GM23338 (cell line): ENCODE measurements around the gene MAGEB16. TPM values are rescaled to one million over a fixed set of nuclear protein-coding genes. Genes with fewer than 3 reads are reported as not detected.
A peak's percentile ranks its signal among the peaks of the same experiment; 100 is the strongest.

Experiments used
- ATAC-seq: fragments of 200-7000 bp; cut with Tn5 transposase; 3 replicates; pipeline ENCODE4 v1.9.1; 2020
- DNase-seq: peaks from one replicate; pipeline ENCODE4 v3.0.0-alpha.2; 2015; ENCODE audit warnings: low spot score
- H2AFZ ChIP-seq: fragments of 200-600 bp; sonication (generic); 2 replicates; pipeline ENCODE4 v1.8.0; 2016; ENCODE audit warnings: antibody characterized with exemption, mild to moderate bottlenecking, moderate library complexity
- H3F3A ChIP-seq: fragments of 200-600 bp; sonication (generic); replicated peaks from 2 replicates; pipeline ENCODE4 v1.8.0; 2017; ENCODE audit warnings: antibody characterized with exemption, mixed run types, low read depth
- H3K27ac ChIP-seq: fragments of 200-600 bp; sonication (generic); 2 replicates; pipeline ENCODE4 v1.6.1; 2016; ENCODE audit warnings: low read depth
- H3K27me3 ChIP-seq: fragments of 200-600 bp; sonication (generic); 2 replicates; pipeline ENCODE4 v1.8.0; 2016; ENCODE audit warnings: mild to moderate bottlenecking, mixed run types, moderate library complexity; ENCODE audit not compliant: insufficient read depth
- H3K36me3 ChIP-seq: fragments of 200-600 bp; sonication (generic); 2 replicates; pipeline ENCODE4 v1.8.0; 2016; ENCODE audit warnings: mild to moderate bottlenecking; ENCODE audit not compliant: insufficient read depth
- H3K4me1 ChIP-seq: fragments of 200-600 bp; sonication (generic); 2 replicates; pipeline ENCODE4 v1.8.0; 2016; ENCODE audit warnings: mild to moderate bottlenecking, moderate library complexity; ENCODE audit not compliant: insufficient read depth
- H3K4me2 ChIP-seq: fragments of 200-600 bp; sonication (generic); 2 replicates; pipeline ENCODE4 v1.7.1; 2017; ENCODE audit warnings: mixed run types
- H3K4me3 ChIP-seq: fragments of 200-600 bp; sonication (generic); 2 replicates; pipeline ENCODE4 v1.6.1; 2016; ENCODE audit warnings: mixed run types
- H3K79me2 ChIP-seq: fragments of 200-600 bp; sonication (generic); replicated peaks from 2 replicates; pipeline ENCODE4 v1.8.0; 2017; ENCODE audit warnings: mild to moderate bottlenecking; ENCODE audit not compliant: insufficient read depth
- H3K9me2 ChIP-seq: fragments of 200-600 bp; sonication (generic); 2 replicates; pipeline ENCODE4 v1.8.0; 2017; ENCODE audit not compliant: insufficient read depth
- H4K20me1 ChIP-seq: fragments of 200-600 bp; sonication (generic); replicated peaks from 2 replicates; pipeline ENCODE4 v1.8.0; 2017; ENCODE audit warnings: mild to moderate bottlenecking; ENCODE audit not compliant: insufficient read depth
- H3K27ac Mint-ChIP-seq: 2 replicates; pipeline ENCODE4 v1.8.0; 2020; ENCODE audit warnings: inconsistent platforms, mild to moderate bottlenecking, moderate library complexity, mixed read lengths
- H3K27me3 Mint-ChIP-seq: 3 replicates; pipeline ENCODE4 v1.8.0; 2022; ENCODE audit warnings: low read depth, mild to moderate bottlenecking, moderate library complexity, mixed read lengths, inconsistent platforms; ENCODE audit not compliant: insufficient read depth, poor library complexity
- H3K36me3 Mint-ChIP-seq: 3 replicates; pipeline ENCODE4 v1.8.0; 2021; ENCODE audit warnings: low read depth, mild to moderate bottlenecking, inconsistent platforms, moderate library complexity, mixed read lengths
- H3K4me1 Mint-ChIP-seq: 3 replicates; pipeline ENCODE4 v1.8.0; 2020; ENCODE audit warnings: mild to moderate bottlenecking, inconsistent platforms, mixed read lengths
- H3K4me3 Mint-ChIP-seq: 3 replicates; pipeline ENCODE4 v1.8.0; 2021; ENCODE audit warnings: moderate library complexity, mild to moderate bottlenecking, inconsistent platforms, mixed read lengths
- H3K9me3 Mint-ChIP-seq: 3 replicates; pipeline ENCODE4 v1.8.0; 2020; ENCODE audit warnings: moderate library complexity, mild to moderate bottlenecking, inconsistent platforms, mixed read lengths
- CREB1 ChIP-seq: fragments of 250-450 bp; sonication (Bioruptor Pico); IDR thresholded peaks from 2 replicates; pipeline ENCODE4 v1.5.0; 2020; ENCODE audit warnings: low read depth, mild to moderate bottlenecking, moderate library complexity
- CTCF ChIP-seq, 2 experiments: fragments of 200-600 bp in 1 of 2; sonication (generic) in 1 of 2; conservative IDR thresholded peaks; 2 replicates each; pipeline versions ENCODE4 v1.5.1 to v1.6.1; 2016 to 2017; ENCODE audit warnings: antibody characterized with exemption in 2 of 2, low read depth in 2 of 2, mild to moderate bottlenecking in 2 of 2, moderate library complexity in 1 of 2
- EZH2 ChIP-seq: fragments of 200-600 bp; sonication (generic); IDR thresholded peaks from one replicate; pipeline ENCODE4 v1.8.0; 2017; ENCODE audit warnings: antibody characterized with exemption, mild to moderate bottlenecking, low read depth; ENCODE audit not compliant: unreplicated experiment
- EZH2phosphoT487 ChIP-seq: fragments of 200-600 bp; sonication (generic); IDR thresholded peaks from one replicate; pipeline ENCODE4 v1.8.1; 2018; ENCODE audit warnings: antibody characterized with exemption; ENCODE audit not compliant: unreplicated experiment
- JUNB ChIP-seq: IDR thresholded peaks from one replicate; pipeline ENCODE4 v1.6.1; 2016; ENCODE audit warnings: antibody characterized with exemption; ENCODE audit not compliant: unreplicated experiment
- POLR2AphosphoS5 ChIP-seq: IDR thresholded peaks from 2 replicates; pipeline ENCODE4 v1.6.1; 2016; ENCODE audit warnings: antibody characterized with exemption, low read depth
- REST ChIP-seq: IDR thresholded peaks from one replicate; pipeline ENCODE4 v1.6.1; 2018; ENCODE audit warnings: antibody characterized with exemption; ENCODE audit not compliant: unreplicated experiment
- STAT1 ChIP-seq: IDR thresholded peaks from one replicate; pipeline ENCODE4 v1.6.1; 2016; ENCODE audit warnings: antibody characterized with exemption; ENCODE audit not compliant: unreplicated experiment
- ZNF114 ChIP-seq: fragments of 250-450 bp; sonication (Bioruptor Pico); IDR thresholded peaks from 2 replicates; pipeline ENCODE4 v1.5.0; 2020; ENCODE audit warnings: mild to moderate bottlenecking, moderate library complexity
- polyA plus RNA-seq: library from polyadenylated mRNA; unstranded; fragments of >200 nt; fragmentation: Nextera tagmentation; extraction: Ambion mirVana; gene quantifications from 2 replicates; pipeline ENCODE4 v1.2.1, GENCODE V29; 2016
- total RNA-seq: library from RNA; depleted of rRNA; stranded (reverse); fragments of >200 nt; shearing (Covaris generic); gene quantifications from 2 replicates; pipeline ENCODE4 v1.2.3, GENCODE V29; 2014

Gene MAGEB16
- total and polyA plus RNA-seq, 2 experiments from 2014 or later = 0.42 TPM; not detected in 1

DNA sequence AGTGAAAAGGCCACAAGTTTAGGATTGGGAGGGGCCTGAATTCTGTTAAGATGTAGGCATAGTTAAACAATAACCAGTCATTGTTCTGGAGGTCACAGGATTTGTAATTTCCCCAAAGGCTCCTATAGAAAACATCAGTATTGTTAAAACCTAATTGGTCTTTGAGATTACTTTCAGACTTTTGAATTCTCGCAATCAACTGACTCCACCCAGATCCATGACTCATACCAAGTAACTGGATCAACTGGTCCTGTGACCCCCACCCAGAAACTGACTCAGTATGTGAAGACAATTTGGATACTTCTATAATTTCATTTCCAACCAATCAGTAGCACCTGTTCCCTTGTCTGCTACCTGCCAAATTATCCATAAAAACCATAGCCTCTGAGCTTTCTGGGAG lies 28.4 kb downstream of the MAGEB16 start:
- Histone ChIP-seq H3K9me2 (no peaks in the 10 kb centered on the region), H3K4me2 (no peak overlapping the region), H2AFZ (no peak overlapping the region), H3F3A (no peaks in the 10 kb centered on the region), H3K4me3 (no peak overlapping the region), H3K27ac (no peak overlapping the region), H4K20me1 (no peaks in the 10 kb centered on the region), H3K36me3 (no peaks in the 10 kb centered on the region), H3K4me1 (peaks cover 6% of the 10 kb centered on the region; the same call in 1 of the 2 replicates), H3K79me2 (no peaks in the 10 kb centered on the region), H3K27me3 (no peaks in the 10 kb centered on the region)
- Mint-ChIP-seq H3K27ac (no peak overlapping the region), H3K9me3 (no peaks in the 10 kb centered on the region), H3K4me1 (peaks cover 9% of the 10 kb centered on the region; the same call in 1 of the 3 replicates), H3K27me3 (no peaks in the 10 kb centered on the region), H3K4me3 (no peak overlapping the region), H3K36me3 (no peaks in the 10 kb centered on the region)
- no peak for DNase-seq
- TF ChIP-seq ZNF114 (CRISPR knock-in tag) = no peak
- ATAC-seq = no peak

DNA sequence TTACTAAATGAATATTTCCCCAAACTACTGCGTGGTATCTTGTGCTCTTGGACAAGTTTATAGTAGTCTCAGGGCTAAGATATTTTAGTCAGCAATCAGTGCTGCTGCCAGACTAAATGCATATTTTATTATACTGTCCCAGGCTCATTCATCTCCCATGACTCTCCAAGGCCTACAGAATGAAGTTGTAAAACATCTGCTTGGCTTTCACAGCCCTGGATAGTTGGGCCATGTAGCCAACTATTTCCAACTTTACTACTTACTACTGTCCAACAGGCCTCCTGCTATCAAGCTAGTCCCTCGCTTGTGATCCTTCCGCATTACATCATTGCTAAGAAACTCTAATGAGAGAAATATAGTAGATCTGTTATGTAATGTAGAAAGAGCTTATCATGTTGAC lies 31.4 kb downstream of the MAGEB16 start:
- H3K4me3 ChIP-seq = no peak overlapping the region
- no peak overlapping the region for H3K4me3 Mint-ChIP-seq
- no peaks in the 10 kb centered on the region; the same call in 2 of the 3 replicates for H3K9me3 Mint-ChIP-seq
- no peaks in the 10 kb centered on the region for H3K9me2 ChIP-seq
- H3K4me1 Mint-ChIP-seq = no peaks in the 10 kb centered on the region
- DNase-seq (no peak), ATAC-seq (no peak)
- H3K4me2 ChIP-seq = no peak overlapping the region
- TF ChIP-seq EZH2phosphoT487 = no peak
- TF ChIP-seq CREB1 (CRISPR knock-in tag) = no peak
- no peak for TF ChIP-seq ZNF114 (CRISPR knock-in tag)
- H3K27me3 Mint-ChIP-seq = no peaks in the 10 kb centered on the region
- no peaks in the 10 kb centered on the region for H3K27me3 ChIP-seq
- no peak overlapping the region for H2AFZ ChIP-seq
- H3F3A ChIP-seq = no peaks in the 10 kb centered on the region
- H3K36me3 Mint-ChIP-seq = no peaks in the 10 kb centered on the region
- no peaks in the 10 kb centered on the region for H4K20me1 ChIP-seq
- H3K4me1 ChIP-seq = peaks cover 6% of the 10 kb centered on the region; the same call in 1 of the 2 replicates
- no peak overlapping the region for H3K27ac Mint-ChIP-seq
- no peak overlapping the region for H3K27ac ChIP-seq
- no peaks in the 10 kb centered on the region for H3K79me2 ChIP-seq
- no peaks in the 10 kb centered on the region for H3K36me3 ChIP-seq

GRCh38 chrX:35841872-35842271 lies 43.7 kb downstream of the MAGEB16 start:
- H4K20me1 ChIP-seq = no peaks in the 10 kb centered on the region
- Mint-ChIP-seq H3K4me1 (no peaks in the 10 kb centered on the region; the same call in 2 of the 3 replicates), H3K27ac (no peak overlapping the region), H3K27me3 (no peaks in the 10 kb centered on the region), H3K4me3 (no peak overlapping the region), H3K36me3 (no peaks in the 10 kb centered on the region; the same call in 2 of the 3 replicates), H3K9me3 (peaks cover 3% of the 10 kb centered on the region; the same call in 2 of the 3 replicates)
- no peaks in the 10 kb centered on the region for H3K36me3 ChIP-seq
- H3K4me1 ChIP-seq = no peaks in the 10 kb centered on the region
- no peaks in the 10 kb centered on the region for H3K9me2 ChIP-seq
- H3K27ac ChIP-seq = no peak overlapping the region
- no peak overlapping the region for H3K4me3 ChIP-seq
- DNase-seq = no peak
- TF ChIP-seq ZNF114 (CRISPR knock-in tag) (no peak), JUNB (no peak)
- no peaks in the 10 kb centered on the region for H3K27me3 ChIP-seq
- no peak overlapping the region for H3K4me2 ChIP-seq
- no peaks in the 10 kb centered on the region for H3F3A ChIP-seq
- H2AFZ ChIP-seq = no peak overlapping the region
- no peak for ATAC-seq
- H3K79me2 ChIP-seq = no peaks in the 10 kb centered on the region

DNA sequence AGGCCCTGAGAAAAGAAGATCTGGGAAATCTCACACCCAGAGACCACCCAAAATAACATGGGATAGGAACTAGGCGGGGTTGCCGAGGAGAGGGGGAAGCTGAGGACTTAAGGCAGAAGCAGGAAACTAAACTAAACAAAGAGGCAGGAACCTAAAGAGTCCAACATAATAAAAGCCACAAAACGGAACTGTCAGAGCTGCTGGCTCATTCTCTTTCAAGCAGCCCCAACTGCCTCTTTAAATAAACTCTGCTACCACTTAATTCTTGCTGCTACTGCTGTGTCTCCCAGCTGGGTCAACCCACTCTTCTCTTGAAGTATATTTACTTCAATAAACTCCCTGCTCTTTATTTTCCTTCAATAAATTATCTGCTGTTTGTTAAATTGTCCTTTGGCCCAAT lies 44.5 kb downstream of the MAGEB16 start:
- Histone ChIP-seq H3K4me1 (no peaks in the 10 kb centered on the region), H4K20me1 (no peaks in the 10 kb centered on the region), H3K27me3 (no peaks in the 10 kb centered on the region), H3K79me2 (no peaks in the 10 kb centered on the region), H3K4me2 (no peak overlapping the region), H2AFZ (no peak overlapping the region), H3K27ac (no peak overlapping the region), H3K4me3 (no peak overlapping the region), H3K9me2 (no peaks in the 10 kb centered on the region), H3K36me3 (no peaks in the 10 kb centered on the region), H3F3A (no peaks in the 10 kb centered on the region)
- Mint-ChIP-seq H3K4me3 (no peak overlapping the region), H3K9me3 (peaks cover 3% of the 10 kb centered on the region; the same call in 2 of the 3 replicates), H3K27me3 (no peaks in the 10 kb centered on the region), H3K4me1 (no peaks in the 10 kb centered on the region; the same call in 2 of the 3 replicates), H3K36me3 (no peaks in the 10 kb centered on the region; the same call in 2 of the 3 replicates), H3K27ac (no peak overlapping the region)
- DNase-seq (peak; percentile 1), ATAC-seq (no peak)
- TF ChIP-seq EZH2 (no peak), EZH2phosphoT487 (no peak), ZNF114 (CRISPR knock-in tag) (no peak), CTCF (conservative IDR thresholded peaks at IDR 0.05; ENCODE audit: low read depth in 2 of 2) (no peak), REST (no peak), POLR2AphosphoS5 (no peak), JUNB (no peak), STAT1 (no peak)
